Activated CD4-positive, CD25-positive, alpha-beta regulatory T cell treated with anti-CD3 and anti-CD28 coated beads, Interleukin-2, amount 50 U/mL, for 16 hours (primary cell): Measurements from ENCODE around the gene STEAP3.

Experiments
- DNase-seq: peaks from one replicate; pipeline ENCODE4 v3.0.0-alpha.2; 2020; ENCODE audit warnings: low read depth, low spot score

Gene STEAP3

GRCh38 chr2:119227346-119227745 is 3.7 kb downstream of the STEAP3 start:
- DNase-seq, result no peak

- DNase-seq, result no peak
Observed at GRCh38 chr2:119228136-119228535, 4.5 kb downstream of the STEAP3 start.

GRCh38 chr2:119228964-119229363 is 5.3 kb downstream of the STEAP3 start:
- no peak for DNase-seq

DNA sequence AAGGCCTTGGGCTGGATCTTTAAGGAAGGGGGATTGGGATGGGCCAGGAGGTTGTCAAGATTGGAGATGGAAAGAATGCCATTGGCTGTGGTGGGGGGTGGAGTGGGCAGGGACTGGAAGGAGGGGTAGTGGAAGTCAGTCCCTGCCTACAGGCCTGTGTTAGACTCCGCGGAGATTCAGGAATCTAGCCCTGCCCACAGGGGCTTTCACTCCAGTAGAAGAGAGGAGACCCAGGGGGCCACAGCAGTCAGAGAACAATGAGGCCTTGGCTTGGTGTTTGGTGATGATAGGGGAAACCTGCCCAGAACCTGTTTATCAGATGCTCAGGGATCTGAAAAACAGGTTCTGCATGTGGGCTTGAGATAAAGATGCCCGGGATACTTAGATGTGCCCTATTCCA is 6.1 kb downstream of the STEAP3 start:
- no peak for DNase-seq

DNA sequence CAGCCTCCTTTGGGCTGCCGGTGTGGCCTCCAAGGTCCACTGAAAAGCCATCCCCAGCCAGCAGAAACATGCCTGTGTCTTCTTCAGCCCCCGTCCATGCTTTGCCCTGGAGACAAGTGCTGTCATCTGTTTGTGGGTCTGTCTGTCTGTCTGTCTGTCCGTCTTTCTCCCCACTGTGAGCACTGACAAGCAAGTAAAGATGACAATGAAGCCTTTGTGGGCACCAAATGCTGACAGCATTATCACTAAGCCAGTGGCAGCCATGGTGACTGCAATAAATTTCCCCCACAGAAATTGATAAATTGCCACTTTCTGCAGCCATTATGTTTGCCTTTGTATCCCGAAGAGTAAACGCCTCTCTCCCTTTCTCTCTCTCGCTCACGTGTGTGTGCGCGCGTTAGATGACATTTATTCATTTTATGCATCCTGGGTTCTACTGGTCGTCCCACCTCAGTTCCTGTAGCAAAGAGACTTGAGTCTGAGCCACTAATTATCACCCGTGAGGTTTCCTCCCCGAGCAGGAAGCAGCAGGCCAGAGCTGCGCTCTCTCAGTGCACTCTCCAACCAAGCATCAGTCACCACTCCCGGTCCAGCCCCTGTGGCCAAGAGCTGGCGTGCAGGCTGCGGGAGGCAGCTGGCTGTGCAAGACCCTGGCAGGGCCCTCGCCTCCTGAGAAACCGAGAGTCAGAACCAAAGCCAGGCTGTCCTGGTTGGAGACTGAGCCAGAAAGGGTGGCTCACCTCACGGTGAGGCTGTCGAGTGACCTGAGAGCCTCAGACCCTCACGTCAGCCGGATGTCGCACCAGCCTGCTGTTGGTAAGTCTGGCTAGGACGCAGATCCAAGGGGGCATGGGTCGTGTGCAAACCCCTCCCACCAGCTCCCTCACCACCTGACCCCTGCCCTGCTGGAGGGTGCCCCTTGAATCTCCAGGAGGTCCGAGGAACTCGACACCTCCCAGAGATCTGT is 6.9 kb downstream of the STEAP3 start:
- DNase-seq, result no peak

DNA sequence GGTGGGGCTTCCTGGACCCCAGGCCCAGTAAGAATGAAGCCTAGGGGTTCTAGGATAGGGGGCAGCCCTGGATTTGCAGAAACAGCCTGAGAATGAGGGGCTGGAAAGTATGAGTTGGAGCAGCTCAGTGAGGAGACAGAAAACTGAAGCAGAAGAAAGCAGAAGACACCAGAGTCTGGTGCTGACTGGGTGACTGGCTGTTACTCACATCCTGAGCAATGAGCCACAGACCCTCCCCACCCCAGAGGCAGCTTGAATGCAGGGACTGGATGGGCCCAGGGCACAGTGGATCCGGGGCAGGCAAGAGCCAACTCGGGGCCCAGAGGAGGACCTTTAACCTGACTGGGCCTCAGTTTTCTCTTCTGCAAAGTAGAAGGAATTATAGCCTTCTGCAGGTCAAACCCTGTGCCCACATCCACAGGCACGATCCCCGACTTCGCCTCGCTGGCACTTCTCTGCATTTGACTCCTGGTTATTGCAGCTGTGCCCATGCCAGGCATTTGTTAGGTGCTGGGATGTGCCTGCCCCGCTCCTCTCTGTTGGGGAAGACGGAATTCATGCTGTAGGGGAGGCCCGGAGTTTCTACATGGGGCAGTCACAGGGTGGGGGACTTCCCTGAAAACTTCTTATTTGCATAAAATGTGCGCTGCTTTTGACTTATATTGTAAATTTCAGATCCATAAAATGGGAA is 8.5 kb downstream of the STEAP3 start:
- no peak for DNase-seq

DNA sequence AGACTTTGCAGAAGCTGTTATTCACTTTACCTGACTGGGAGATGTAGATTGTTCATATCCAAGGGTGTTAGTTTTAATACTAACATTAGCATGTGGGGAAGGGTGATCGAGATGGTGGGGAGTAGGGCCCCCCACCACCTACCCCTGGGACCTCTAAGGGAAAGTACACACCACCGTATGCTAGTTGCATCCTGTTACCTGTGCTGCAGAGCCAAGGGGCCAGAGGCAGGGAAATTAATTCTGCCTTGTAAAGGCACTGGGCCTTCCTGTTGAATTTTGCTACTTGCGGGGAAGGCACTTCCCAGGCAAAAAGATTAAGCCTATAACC is 9.0 kb downstream of the STEAP3 start:
- DNase-seq, result no peak

- no peak for DNase-seq
Observed at GRCh38 chr2:119233326-119234020, 9.8 kb downstream of the STEAP3 start.

- DNase-seq, result no peak
Observed at GRCh38 chr2:119234021-119235019, 10.7 kb downstream of the STEAP3 start.

GRCh38 chr2:119236796-119237195 is 13.2 kb downstream of the STEAP3 start:
- no peak for DNase-seq

- no peak for DNase-seq
Observed at GRCh38 chr2:119240311-119241204, 16.9 kb downstream of the STEAP3 start.

GRCh38 chr2:119241205-119241532 is 17.5 kb downstream of the STEAP3 start:
- DNase-seq, result no peak

DNA sequence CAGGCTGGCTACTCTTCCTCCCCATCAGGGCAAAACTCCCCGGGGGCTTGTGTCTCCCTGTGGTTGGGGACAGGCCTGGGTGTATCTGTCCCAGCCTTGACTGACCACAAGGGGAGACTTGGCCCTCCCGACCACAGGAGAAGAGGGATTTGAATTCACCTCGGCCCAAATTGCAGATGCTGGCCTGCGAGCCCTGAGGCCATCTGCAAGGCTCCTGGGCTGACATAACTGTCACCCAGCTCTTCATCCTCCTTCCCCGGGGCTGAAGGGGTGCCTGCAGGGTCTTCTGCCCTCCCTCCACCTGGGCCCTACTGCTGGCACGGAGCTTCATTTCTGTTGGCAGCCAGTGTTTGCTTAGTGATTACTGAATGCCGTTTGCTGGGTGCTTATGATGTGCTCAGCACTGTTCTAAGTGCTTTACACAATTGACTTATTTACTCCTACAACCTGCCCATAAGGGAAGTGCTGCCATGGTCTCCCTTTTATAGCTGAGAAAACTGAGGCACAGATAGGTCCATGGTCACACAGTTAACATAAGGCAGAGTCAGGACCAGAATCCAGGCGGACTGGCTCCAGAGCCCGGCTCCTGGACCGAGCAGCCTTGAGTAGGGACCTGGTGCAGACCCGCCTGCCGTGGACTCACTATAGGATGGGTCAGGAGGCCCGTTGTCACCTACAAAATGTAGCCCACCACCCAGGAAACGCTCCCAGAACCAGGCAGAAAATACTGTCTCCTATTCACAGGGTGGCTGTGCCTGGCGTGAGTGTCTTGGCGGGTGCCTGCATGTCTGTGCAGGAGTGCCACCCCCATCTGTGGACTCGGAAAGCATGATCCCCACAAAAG is 18.9 kb downstream of the STEAP3 start:
- DNase-seq, result no peak

DNA sequence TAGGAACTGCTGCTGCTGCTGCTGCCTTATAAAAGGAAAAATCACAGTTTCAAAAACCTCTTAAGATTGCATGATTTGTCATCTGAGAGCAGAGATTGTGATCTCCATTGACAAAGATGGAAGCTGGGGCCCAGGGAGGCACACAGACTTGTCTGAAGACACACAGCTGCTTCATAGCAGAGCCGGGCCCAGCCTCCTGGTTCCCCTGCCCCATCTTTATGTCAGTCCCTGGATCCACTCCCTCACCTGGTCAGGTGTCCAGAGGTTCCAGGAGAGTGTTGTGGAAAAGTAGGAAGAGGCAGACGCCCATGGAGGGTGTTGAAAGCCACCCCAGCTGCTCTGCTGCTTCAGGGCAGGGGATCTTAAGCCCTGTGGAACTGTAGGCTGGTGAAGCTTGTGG is 20.0 kb downstream of the STEAP3 start:
- DNase-seq, result no peak

DNA sequence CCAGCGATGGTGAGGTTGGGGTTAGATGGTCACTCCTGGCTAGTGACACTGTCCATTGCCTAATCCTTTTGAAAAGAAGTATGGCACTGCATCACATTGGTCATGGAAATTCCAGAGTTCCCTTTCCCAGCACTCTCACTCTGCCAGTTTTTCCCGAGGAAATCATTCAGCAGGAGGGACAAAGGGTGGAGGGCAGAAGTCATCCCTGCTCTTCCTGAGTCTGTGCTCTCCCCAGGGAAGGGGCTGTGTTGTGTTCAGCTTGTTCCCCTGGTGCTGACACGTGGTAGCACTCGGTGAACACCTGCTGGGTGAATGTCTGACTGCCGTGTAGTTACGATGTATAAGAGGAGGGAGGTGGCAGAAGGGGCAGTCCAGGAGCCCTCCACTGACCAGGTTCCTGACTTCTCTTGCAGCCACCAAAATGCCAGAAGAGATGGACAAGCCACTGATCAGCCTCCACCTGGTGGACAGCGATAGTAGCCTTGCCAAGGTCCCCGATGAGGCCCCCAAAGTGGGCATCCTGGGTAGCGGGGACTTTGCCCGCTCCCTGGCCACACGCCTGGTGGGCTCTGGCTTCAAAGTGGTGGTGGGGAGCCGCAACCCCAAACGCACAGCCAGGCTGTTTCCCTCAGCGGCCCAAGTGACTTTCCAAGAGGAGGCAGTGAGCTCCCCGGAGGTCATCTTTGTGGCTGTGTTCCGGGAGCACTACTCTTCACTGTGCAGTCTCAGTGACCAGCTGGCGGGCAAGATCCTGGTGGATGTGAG is 21.6 kb downstream of the STEAP3 start:
- DNase-seq, result no peak

DNA sequence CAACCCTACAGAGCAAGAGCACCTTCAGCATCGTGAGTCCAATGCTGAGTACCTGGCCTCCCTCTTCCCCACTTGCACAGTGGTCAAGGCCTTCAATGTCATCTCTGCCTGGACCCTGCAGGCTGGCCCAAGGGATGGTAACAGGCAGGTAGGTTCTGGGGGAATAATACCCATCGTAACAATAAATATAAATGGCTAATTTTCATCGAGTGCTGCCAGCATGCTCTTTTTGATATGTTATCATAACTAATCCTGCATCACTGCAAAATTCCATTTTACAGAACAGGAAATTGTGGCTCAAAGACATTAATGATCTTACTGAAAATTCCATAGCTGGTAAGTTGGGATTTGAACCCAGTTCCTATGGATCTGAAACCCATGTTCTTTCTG is 22.2 kb downstream of the STEAP3 start:
- no peak for DNase-seq

GRCh38 chr2:119246884-119247843 is 23.5 kb downstream of the STEAP3 start:
- no peak for DNase-seq
